Left forelimb (tissue), 1 donor: Measurements from ENCODE around the gene SLC37A1.
A peak's percentile ranks its signal among the peaks of the same experiment; 100 is the strongest.
"Not testable (repeated sequence)": the region's sequence is repeated elsewhere in the genome, so short reads cannot be mapped to it uniquely, and the experiment has no call there.

Experiments
- DNase-seq: peaks from one replicate; pipeline ENCODE4 v3.0.0-alpha.2; 2018; ENCODE audit warnings: low spot score

Gene SLC37A1

DNA sequence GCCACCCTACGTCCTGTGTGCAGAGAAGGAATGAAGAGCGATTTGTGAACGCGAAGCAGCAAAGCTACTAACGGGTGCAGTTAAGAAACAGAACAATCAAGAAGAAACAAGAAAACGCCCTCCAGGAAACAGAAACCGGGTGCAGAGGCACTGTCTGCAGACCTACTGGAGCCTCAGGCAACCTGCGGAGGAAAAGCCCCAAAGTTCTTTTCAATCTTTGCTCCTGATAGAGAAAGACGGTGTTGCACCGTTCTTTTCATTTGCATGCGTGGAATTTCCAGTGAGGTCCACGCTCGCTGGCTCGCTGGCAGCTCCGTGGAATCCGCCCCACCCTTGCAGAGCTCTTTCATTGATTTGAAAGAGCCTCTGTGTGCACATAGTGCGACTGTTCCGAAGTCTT is 102.8 kb downstream of the SLC37A1 start:
- DNase-seq = peak; percentile 38

DNA sequence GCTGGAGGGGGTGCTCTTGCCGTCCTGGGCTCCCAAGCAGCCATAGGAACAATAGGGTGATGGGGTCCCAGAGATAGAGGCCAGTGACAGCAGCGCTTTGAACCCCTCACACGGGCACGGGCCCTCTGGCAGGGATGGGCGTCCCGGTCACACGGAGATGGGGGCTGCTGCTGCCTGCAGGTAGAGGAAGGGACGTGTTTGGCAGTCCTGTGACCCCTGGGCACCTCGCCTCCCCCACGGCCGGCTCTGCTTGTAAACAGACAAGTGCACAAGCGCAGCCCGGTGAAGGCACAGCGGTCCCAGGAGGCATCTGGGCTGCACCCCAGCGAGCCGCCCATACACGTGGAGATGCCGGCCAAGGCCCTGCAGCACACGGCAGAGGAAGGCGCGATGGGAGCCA is 103.3 kb downstream of the SLC37A1 start:
- peak; percentile 63 for DNase-seq

DNA sequence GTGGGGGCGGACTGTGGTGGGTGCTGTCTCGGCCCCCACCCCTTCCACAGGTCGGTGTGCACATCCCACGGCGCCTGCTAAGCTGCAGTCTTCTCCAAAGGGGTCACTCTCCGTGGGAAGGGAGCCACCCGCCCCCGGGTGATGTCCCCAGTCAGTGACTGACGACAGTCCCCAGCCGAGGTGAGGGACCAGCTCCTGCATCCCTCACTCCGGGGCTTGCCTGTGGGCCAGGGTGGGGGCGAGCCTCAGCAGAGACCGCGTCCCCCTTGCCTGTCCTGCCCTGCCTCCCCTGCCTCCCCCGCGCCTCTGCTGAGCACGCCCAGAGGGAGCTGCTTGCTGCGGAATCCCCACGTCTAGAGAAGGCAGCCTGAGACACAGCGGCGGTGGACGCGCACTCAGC is 103.8 kb downstream of the SLC37A1 start:
- DNase-seq = peak; percentile 51

DNA sequence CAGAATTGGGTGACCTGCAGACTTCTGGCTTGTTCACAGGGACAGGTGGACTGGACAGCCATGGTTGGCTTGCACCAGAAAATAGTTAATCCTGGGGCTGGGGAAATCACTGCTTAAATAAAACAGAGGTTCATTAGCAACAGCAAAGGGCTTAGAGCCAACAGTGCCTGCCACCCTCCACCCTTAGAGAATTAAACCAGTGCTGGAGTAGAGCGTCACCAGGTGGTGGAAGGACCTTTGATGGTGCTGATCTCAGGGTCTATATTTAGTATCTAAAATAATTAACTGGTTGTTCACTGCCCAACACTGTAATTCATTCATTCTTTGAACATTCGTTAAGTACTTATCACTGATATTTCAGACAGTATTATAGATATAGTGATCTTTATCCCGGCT is 105.1 kb downstream of the SLC37A1 start:
- DNase-seq = peak; percentile 11

DNA sequence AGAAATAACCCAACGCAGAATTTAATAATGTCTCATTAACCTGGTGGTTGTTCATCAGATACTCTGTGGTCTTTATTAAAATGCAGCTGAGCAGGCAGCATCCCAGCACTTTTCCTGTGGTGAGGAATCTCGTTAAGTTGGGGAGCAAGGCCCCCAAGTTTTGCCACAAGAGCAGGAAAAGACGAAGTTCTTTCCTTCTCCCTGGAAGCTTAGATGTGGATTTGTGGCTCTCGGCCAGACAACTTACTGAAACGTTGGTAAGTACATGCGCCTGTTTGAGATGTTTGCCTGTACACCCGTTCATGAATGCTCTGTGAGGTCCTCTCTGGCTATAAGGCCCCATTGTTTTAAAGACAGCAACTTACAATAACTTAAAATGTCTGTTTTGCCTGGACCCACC is 105.5 kb downstream of the SLC37A1 start:
- peak; percentile 22 for DNase-seq

DNA sequence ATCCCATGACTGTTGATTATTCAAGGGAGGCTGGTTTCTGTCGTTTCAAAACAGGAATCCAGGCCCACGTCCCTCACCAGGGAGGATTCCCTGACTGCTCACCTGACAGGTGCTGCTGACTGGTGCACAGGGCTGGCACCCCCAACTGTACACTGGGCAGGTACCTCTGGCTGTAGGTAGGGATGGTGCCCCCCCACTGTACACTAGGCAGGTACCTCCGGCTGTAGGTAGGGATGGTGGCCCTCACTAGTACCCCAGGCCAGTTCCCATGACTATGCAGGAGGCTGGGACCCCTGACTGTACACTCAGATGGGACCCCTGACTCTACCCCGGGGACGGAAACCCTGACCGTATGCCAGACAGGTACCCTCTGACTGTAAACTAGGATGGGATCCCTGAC is 106.2 kb downstream of the SLC37A1 start:
- DNase-seq = peak; percentile 42

DNA sequence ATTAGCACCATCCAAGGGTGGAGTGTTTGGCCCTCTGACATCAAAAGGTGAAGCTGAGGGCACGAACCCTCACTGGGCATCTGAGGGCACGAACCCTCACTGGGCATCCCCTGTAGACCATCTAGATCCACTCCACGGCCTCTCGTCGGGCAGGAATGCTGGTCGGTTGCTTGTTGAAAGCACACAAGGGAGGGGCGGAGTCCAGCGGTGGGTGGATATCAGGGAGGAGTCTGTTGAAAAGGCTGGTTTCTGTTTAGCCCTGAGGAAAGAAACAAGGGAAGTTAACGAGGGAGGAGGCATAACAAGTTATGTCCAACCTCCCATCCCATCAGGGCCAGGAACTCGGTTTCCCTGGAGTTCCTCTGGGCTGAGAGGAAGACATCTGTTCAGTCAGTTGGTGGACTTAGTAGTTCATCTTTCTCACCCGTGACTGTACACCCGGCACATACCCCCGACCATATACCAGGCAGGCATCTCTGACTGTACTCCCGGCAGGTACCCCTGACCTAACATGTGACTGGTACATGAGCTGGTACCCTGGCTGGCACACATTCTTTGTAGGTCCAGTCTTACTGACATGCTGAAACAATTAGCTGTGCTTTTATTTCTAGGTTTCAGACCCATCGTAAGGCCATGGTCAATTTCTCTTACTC is 107.6 kb downstream of the SLC37A1 start:
- DNase-seq = peak; percentile 52

DNA sequence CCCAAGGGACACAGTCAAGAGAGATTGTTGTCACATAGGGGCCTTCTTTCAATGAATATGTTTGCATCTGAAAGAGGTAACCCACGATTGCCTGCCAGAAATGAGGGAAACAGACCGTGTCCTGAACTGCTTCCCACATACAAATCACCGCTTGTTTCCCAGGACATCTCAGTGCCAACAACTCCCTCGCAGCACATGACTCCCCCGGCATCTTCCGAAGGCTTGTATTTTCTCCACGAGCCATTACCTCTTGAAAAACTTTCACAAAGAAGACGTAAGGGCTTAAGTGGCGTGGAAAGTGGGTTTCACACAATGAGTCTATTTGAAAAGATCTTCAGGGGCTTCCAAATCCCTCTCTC is 108.1 kb downstream of the SLC37A1 start:
- DNase-seq = peak; percentile 60

DNA sequence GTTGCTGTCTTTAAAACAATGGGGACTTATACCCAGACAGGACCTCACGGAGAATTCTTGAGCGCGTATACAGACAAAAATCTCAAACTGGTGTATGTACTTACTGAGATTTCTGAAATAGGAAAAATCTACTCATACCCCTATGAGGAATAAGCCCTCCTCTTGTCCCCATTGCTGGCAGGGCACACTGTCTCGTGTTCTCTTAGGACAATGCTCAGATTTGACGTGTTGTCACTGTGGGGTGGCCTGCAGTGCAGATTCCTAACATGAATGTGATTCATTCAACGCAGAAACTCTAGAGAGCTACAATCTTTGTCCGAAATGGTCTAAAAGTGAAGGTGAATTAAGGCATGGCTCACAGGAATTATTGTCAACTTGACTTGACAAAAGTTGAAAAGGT is 108.6 kb downstream of the SLC37A1 start:
- peak; percentile 22 for DNase-seq

DNA sequence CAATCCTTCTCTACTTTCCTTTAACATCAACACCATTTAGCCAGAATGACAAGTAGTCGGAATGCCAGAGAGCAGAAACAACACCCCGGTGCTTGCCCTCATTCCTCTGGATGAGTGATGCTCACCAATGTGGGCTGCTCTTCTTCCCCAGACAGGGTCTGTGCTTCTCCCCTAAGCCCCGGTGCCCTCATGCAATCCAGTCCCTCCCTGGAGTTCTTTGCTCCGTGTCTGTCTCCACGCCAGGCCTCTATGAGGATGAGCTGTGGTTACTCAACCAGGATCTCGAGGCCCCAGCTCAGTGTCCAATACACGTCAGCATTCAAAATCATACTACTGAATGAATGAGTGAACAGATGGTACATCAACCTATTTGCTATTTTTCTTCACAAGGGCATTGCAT is 110.0 kb downstream of the SLC37A1 start:
- peak; percentile 11 for DNase-seq

DNA sequence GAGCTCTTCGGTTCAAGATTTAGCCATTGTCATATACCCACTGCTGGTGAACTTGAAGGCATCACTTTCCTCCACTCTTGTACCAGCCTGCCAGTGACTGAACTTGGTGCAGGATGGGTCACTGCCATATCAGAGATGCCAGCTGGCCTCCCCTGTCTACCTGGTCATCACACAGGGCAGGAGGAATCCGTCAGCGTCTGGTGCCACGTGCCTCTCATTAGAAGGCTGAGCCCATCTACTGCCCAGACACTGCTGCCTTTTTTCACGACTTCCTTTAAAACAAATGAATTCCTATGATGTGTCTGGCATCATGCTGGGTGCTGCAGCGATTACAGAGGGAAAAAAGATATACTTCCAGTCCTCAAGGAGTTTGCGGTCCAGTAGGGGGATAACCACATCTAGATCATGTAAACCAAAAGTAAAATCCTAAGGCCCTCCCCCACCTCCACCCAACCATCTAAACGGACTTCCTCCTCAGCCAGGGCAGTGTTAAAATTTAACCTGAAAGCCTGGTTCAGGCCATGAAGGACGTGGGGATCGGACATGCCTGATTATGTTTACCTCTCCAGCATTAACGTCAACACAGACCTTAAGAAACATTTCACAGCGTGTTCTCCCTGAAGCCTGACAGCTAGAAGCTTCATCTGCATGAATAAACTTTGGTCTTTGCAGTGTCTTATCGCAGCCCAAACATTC is 110.6 kb downstream of the SLC37A1 start:
- DNase-seq = peak; percentile 17

DNA sequence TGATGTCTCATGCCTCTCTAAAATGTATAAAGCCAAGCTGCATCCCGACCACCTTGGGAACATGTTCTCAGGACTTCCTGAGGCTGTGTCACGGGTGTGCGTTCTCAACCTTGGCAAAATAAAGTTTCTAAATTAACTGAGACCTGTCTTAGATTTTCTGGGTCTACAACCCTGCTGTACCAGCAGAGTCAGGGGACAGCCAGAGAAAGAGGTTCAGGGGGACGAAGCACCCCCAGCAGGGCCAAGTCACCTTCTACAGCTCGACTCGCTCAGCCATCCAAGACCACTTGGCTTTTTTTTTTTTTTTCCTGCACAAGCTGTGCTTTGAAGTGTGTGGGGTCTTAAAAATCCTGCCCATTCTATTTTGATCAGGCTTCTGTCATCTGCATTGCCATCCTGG is 111.3 kb downstream of the SLC37A1 start:
- DNase-seq = peak; percentile 26

DNA sequence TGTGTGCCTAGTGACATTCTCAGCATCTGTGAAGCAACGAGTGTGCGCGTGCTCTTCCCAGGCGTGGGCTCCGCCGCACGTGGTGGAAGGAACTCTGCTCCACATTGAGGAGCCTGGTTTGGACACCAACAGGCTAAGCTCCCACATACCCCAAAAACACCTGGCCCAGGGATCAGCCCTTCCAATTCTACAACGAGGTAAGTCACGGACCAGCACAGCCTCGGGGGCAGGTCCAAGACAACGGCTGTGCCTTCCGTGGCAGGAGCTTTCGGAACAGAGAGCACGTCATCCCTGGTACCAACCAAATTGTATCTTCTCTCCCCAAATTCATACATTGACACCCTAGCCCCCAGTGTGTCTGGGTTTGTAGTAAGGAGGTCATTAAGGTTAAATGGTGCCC is 112.5 kb downstream of the SLC37A1 start:
- peak; percentile 53 for DNase-seq

DNA sequence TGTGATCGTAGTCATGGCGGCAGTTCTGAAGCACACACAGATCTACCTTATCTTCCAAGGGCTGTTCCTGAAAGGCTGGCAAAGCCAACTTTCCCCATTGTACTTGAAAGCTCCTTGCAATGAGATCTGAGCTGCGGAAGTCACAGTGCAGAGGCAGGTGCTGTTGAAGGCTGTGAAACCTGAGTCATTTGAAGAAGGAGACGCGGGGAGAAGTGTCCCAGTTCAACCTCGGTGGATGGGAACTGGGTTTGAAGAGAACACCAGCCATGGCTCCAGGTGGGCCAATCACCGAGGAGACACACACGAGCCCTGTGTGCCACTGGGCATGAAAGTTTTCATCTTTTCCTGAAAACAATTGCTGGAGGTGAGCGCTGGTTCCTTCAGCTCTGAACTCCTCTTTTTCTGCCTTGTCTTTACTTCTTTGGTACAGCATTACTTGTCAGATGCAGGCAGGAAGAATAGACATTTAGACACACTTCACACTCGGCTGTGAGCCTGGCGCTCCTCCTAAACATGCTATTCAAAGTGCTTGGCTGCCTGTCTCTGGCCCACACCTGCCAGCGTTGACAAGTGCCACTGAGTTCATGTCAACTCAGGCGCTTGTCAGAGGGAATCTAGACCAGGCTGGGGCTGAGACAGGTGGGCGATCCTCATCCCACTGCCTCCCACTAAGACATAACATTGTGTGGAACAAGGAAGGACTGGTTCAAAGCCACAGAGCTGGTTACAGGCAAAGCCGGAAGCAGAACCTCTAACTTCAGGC is 114.1 kb downstream of the SLC37A1 start:
- peak; percentile 22 for DNase-seq

DNA sequence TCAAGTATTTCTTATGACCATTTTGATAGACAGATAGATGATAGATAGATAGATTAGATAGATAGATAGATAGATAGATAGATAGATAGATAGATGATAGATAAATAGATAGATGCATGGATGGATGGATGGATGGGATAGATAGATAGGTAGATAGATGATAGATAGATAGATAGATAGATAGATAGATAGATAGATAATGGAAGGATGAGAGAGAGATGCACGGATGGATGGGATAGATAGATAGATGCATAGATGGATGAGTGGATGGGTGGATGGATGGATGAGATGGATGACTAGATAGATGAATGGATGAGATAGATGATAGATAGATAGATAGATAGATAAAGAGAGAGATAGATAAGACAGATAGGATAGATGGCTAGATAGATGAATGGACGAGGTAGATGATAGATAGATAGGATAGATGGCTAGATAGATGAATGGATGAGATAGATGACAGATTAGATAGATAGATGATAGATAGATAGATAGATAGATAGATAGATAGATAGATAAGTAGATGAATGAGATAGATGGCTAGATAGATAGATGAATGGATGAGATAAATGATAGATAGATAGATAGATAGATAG is 114.9 kb downstream of the SLC37A1 start:
- DNase-seq = not testable (repeated sequence)

DNA sequence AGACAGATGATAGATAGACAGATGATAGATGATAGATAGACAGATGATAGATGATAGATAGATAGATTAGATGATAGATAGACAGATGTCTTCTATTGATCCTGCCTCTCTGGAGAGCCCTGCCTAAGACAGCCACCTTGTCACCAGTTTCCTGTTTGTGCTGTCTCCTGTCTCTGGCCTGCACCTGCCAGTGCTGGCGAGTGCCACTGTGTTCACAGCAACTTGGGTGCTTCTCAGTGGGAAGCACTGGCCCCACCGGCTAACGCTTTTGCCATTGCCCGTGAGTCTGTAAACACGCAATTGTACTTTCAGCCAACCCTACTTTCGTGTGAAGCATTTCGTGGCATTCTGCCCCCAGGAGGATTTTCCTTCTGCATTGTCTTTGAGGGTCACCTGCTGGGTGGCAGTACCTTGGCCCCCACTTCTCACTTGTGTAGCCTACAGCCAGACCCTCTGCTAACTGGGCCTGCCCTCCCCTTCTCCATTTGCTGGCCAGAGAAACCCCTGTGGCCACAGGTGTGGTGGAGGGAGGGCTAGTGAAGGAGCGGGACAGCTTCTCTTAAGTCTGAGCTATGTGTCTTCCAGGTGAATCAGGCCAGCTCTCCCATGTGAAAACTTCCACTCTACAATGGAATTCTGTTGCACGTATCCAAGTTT is 116.4 kb downstream of the SLC37A1 start:
- DNase-seq = peak; percentile 50

DNA sequence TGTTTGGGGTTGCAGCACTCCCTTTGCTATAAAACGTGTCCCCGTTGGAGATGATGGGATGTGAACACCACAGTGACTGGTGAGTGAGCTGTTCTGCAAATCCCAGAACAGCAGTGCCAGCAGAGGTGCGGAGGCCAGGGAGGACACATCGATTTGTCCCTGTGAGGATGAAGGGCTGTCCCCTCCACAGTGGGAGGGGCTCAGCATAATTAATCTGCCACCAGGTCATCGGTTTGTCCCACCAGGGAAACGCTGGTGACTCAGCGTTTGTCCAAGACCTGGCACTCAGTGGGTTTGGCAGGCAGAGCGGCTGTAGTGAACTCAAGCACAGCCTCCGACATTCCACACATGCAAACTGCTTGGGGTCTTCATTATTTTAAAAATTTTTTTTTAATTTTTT is 117.0 kb downstream of the SLC37A1 start:
- peak; percentile 51 for DNase-seq
